ENCODE results near the gene ADRA2C. TPM values are rescaled to one million over a fixed set of nuclear protein-coding genes. Genes with fewer than 3 reads are reported as not detected.

ADRA2C gene
- polyA plus RNA-seq, 1 of the 3 experiments (the other 2 are of a cell fraction): 0.15 TPM

GRCh38 chr4:3799496-3799895, 33.3 kb downstream of the ADRA2C start (continued):
- TF ChIP-seq PBX3 (IDR thresholded peaks at IDR 0.05) (no peak), SMC3 (IDR thresholded peaks at IDR 0.05; ENCODE audit: low read depth, low read length) (no peak)

- DNase-seq: no peak
- Histone ChIP-seq H3F3A (replicated peaks; ENCODE audit: insufficient read depth) (no peaks in the 10 kb centered on the region), H2AFZ (ENCODE audit: low read depth) (no peak overlapping the region), H3K9me3 (no peaks in the 10 kb centered on the region), H3K79me2 (ENCODE audit: insufficient read depth) (no peaks in the 10 kb centered on the region), H3K27ac (ENCODE audit: low read depth in 2 of 2, low read length in 1 of 2) (no peak overlapping the region), H4K20me1 (ENCODE audit: insufficient read depth) (no peaks in the 10 kb centered on the region), H3K4me3 (ENCODE audit: low read depth in 2 of 2, low read length in 1 of 2) (no peak overlapping the region), H3K9me2 (no peaks in the 10 kb centered on the region), H3K4me2 (no peak overlapping the region), H3K9ac (no peak overlapping the region), H3K36me3 (replicated peaks in 1 of 2; ENCODE audit: control insufficient read depth in 1 of 2, insufficient read depth in 2 of 2, low read length in 1 of 2) (no peaks in the 10 kb centered on the region), H3K4me1 (ENCODE audit: control insufficient read depth in 1 of 2, insufficient read depth in 2 of 2, low read depth in 1 of 2, low read length in 1 of 2) (no peaks in the 10 kb centered on the region; a peak in 1 of 4 replicates), H3K27me3 (ENCODE audit: insufficient read depth) (no peaks in the 10 kb centered on the region)
- POLR2A ChIA-PET: no interaction called here
- TF ChIP-seq YY1 (IDR thresholded peaks at IDR 0.05; ENCODE audit: low read depth): no peak
- TF ChIP-seq FOXM1 (IDR thresholded peaks at IDR 0.05; ENCODE audit: low read depth): no peak
- TF ChIP-seq TCF12 (IDR thresholded peaks at IDR 0.05): no peak
- no peak for TF ChIP-seq REST (IDR thresholded peaks at IDR 0.05; ENCODE audit: low read depth, low read length)
- no peak for TF ChIP-seq PBX3 (IDR thresholded peaks at IDR 0.05)
- TF ChIP-seq NFIC (IDR thresholded peaks at IDR 0.05; ENCODE audit: borderline replicate concordance): no peak
- TF ChIP-seq FOXJ3 (CRISPR knock-in tag; IDR thresholded peaks at IDR 0.05): no peak
- no peak for TF ChIP-seq GABPA (IDR thresholded peaks at IDR 0.05; ENCODE audit: low read depth)
- no peak for TF ChIP-seq EP300 (IDR thresholded peaks at IDR 0.05; ENCODE audit: borderline replicate concordance in 1 of 2, low read depth in 1 of 2, low read length in 1 of 2)
- TF ChIP-seq TEAD4 (IDR thresholded peaks at IDR 0.05; ENCODE audit: borderline replicate concordance, insufficient read depth): no peak
- CTCF ChIA-PET: interaction anchor here (0.9 to 3.0 kb wide), 4 partner anchors 14 to 80 kb away, joined by 3 to 8 read pairs (median 6); no protein-coding TSS in a partner anchor
- 46% methylated on average over 7 of the region's 12 CpGs for WGBS (ENCODE audit: low lambda C conversion rate)
Measured at GRCh38 chr4:3800351-3800750, 34.2 kb downstream of the ADRA2C start.
